Nephron (organoid): ENCODE results near the gene BAIAP2.

Source experiments
- H3K27ac Mint-ChIP-seq, 3 experiments: 2 replicates each; pipeline ENCODE4 v1.8.0; 2020; ENCODE audit warnings: mixed read lengths in 3 of 3, mild to moderate bottlenecking in 2 of 3, moderate library complexity in 1 of 3
- H3K27me3 Mint-ChIP-seq: 2 replicates; pipeline ENCODE4 v1.8.0; 2021; ENCODE audit warnings: low read depth, mild to moderate bottlenecking, moderate library complexity, mixed read lengths
- H3K36me3 Mint-ChIP-seq: 2 replicates; pipeline ENCODE4 v1.8.0; 2020; ENCODE audit warnings: low read depth, mixed read lengths
- H3K4me1 Mint-ChIP-seq: 2 replicates; pipeline ENCODE4 v1.8.0; 2020; ENCODE audit warnings: mixed read lengths
- H3K4me3 Mint-ChIP-seq, 3 experiments: 2 replicates each; pipeline ENCODE4 v1.8.0; 2020; ENCODE audit warnings: mild to moderate bottlenecking in 3 of 3, mixed read lengths in 3 of 3, moderate library complexity in 2 of 3
- H3K9me3 Mint-ChIP-seq: 2 replicates; pipeline ENCODE4 v1.8.0; 2020; ENCODE audit warnings: mixed read lengths
- TF ChIP-seq, protein P1 (sequence below), 3 experiments: fragments of 200-600 bp; sonication (generic); IDR thresholded peaks; one replicate each; pipeline ENCODE4 v1.5.0; 2021; ENCODE audit warnings: antibody characterized with exemption in 3 of 3; ENCODE audit not compliant: unreplicated experiment in 3 of 3

BAIAP2 gene

DNA sequence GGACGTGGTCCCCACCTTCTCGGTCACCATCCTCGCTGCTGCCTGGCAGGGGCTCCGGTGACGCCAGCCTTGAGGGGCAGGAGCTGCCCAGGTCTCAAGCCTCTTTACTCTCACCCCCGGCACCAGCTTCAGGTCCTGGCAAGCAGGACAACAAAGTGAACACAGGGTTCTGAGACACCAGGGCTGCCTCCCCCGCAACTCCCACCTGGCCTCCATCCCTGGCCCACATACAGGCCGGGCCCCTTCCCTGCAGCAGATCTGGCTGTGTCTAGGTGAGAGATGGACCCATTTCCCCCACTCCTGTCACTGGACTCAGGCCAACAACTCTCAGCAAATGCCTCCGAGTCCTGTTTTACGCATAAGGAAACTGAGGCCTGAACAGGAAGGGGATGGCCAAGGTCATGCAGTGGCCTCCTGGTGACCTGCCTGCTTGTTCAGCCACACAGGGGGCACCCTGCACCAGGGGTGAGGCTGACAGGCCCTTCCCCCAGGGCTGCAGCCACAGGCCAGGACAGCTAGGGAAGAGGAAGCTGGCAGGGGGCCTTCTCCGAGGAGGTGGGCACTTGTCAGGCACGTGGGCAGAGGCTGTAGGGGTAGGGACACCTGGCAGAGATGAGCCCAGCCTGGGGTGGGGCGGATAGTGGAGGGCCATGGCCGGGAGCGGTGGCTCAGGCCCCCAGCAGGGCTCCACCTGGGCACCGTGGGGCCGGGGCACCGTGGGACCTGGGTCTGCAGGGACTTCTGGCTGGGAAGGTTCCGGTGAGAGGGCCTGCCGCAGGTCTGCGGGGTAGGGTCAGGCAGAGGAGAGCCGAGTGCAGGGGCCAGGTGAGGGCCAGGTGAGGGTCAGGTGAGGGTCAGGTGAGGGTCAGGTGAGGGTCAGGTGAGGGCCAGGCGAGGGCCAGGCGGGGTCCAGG, 83.6 kb downstream of the BAIAP2 start:
- TF ChIP-seq, protein P1, sequence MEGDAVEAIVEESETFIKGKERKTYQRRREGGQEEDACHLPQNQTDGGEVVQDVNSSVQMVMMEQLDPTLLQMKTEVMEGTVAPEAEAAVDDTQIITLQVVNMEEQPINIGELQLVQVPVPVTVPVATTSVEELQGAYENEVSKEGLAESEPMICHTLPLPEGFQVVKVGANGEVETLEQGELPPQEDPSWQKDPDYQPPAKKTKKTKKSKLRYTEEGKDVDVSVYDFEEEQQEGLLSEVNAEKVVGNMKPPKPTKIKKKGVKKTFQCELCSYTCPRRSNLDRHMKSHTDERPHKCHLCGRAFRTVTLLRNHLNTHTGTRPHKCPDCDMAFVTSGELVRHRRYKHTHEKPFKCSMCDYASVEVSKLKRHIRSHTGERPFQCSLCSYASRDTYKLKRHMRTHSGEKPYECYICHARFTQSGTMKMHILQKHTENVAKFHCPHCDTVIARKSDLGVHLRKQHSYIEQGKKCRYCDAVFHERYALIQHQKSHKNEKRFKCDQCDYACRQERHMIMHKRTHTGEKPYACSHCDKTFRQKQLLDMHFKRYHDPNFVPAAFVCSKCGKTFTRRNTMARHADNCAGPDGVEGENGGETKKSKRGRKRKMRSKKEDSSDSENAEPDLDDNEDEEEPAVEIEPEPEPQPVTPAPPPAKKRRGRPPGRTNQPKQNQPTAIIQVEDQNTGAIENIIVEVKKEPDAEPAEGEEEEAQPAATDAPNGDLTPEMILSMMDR (IDR thresholded peaks at IDR 0.05; ENCODE audit: unreplicated experiment in 3 of 3), result no peak
- no peaks in the 10 kb centered on the region for H3K9me3 Mint-ChIP-seq
- no peaks in the 10 kb centered on the region for H3K27me3 Mint-ChIP-seq
- peak overlapping the region in 2 of 3 experiments; percentile 28 to 74 for H3K4me3 Mint-ChIP-seq
- no peaks in the 10 kb centered on the region for H3K36me3 Mint-ChIP-seq
- peaks cover 5% of the 10 kb centered on the region for H3K4me1 Mint-ChIP-seq
- no peak overlapping the region for H3K27ac Mint-ChIP-seq

DNA sequence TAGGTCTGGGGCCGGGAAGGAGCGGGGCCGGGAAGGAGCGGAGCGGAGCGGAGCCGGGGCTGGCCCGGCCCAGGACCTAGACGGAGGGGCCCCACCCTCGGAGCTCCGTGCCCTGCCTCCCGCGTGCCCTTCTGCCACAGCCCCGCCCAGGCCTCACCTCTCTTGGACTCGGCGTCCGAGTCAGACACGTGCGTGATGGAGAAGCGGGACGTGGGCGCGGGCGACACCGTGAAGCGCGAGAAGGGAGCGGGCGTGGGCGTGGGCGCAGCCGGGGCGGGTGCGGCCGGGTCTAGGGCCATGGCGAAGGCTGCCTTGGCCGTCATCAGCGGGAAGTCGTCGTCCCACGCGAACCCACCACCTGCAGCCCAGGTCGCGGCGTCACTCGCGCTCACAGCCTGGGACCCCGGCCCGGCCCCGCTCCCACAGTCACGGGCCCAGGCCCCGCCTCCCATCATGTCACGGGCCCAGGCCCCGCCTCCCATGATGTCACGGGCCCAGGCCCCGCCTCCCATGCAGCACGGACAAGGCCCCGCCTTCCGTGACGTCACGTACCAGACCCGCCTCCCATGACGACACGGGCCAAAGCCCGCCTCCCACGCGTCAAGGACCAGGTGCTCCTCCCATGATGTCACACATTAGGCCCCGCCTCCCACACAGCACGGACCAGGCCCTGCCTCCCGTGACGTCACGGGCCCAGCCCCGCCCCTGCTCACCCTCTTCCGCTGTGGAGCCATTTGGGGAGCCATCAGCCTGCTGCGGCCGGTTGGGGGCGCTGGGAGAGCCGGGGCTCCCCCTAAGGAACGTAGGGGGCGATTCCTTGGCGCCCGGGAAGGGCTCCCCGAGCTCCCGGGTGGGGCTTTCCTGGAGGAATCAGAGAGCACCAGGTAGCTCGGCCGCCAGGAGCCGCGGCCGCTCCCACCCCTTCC, 84.5 kb downstream of the BAIAP2 start:
- TF ChIP-seq, protein P1 (IDR thresholded peaks at IDR 0.05; ENCODE audit: unreplicated experiment in 3 of 3), result no peak
- peak overlapping the region in 1 of 3 experiments; percentile 51 for H3K27ac Mint-ChIP-seq
- H3K4me3 Mint-ChIP-seq, result peak overlapping the region; percentile 65 to 77 (median 72)
- H3K36me3 Mint-ChIP-seq, result no peaks in the 10 kb centered on the region
- H3K4me1 Mint-ChIP-seq, result peaks cover 5% of the 10 kb centered on the region
- no peaks in the 10 kb centered on the region for H3K9me3 Mint-ChIP-seq
- no peaks in the 10 kb centered on the region for H3K27me3 Mint-ChIP-seq

DNA sequence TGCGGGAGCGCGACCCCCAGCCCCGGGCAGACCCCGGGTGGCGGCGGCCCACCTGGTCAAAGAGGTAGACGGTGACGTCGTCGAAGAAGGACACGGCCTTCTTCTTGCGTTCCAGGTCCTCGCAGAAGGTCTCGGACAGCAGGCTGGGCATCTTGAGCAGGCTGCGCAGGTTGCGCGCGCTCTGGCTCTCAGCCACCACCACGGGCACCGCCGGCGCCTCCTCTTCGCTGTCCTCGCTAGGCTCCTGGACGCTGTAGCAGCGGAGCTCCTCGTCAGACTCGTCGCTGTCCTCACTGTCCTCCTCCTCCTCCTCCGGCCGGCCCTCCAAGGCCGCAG, 85.2 kb downstream of the BAIAP2 start:
- H3K4me1 Mint-ChIP-seq, result no peaks in the 10 kb centered on the region
- H3K27ac Mint-ChIP-seq, result no peak overlapping the region
- H3K36me3 Mint-ChIP-seq, result no peaks in the 10 kb centered on the region
- H3K27me3 Mint-ChIP-seq, result no peaks in the 10 kb centered on the region
- TF ChIP-seq, protein P1 (IDR thresholded peaks at IDR 0.05; ENCODE audit: unreplicated experiment in 3 of 3), result no peak
- H3K9me3 Mint-ChIP-seq, result no peaks in the 10 kb centered on the region
- no peak overlapping the region for H3K4me3 Mint-ChIP-seq

DNA sequence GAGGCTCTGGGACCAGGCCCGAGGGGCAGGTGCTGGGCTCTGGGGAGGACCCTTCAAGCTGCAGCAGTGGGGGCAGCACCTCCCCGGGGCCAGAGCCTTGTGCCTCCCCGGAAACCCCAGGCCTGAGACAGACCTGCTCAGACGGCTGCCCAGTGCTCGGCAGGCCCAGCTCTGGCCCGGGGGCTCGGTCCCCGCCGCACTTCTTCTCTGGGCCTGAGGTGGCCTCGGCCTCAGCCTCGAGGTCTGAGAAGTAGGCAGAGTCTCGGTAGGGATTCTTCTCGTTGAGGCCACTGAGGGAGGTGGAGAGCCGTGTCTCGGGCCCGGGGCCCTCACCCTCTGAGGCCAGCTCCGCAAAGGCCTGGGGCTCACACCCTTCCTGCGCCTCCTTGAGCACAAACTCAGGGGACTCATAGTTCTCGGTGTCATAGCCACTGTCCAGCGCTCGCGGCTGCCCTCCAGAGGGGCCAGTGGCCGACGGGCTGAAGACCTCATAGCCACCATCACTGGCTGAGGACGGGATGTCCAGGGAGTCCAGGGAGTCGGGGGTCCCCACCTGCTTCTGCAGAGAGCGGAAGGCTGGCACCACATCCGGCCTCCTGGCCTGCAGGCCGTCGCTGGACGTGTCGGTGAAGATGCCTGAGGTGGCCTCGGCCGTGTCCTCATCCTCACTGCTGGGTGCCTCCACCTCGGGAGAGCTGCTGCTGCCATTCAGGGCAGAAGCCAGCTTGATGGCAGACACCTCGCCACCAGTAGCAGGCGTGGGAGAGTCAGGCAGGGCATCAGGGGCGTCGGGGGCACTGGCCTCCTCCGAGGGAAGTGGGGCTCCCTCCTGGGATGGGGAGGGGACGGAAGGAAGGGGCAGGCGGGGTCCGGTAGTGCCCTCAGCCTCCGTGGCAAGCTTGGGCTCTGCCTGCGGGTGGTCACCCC, 86.0 kb downstream of the BAIAP2 start:
- Mint-ChIP-seq H3K27ac (no peak overlapping the region), H3K27me3 (no peaks in the 10 kb centered on the region), H3K4me1 (no peaks in the 10 kb centered on the region), H3K36me3 (no peaks in the 10 kb centered on the region), H3K9me3 (no peaks in the 10 kb centered on the region), H3K4me3 (no peak overlapping the region)
- TF ChIP-seq, protein P1 (IDR thresholded peaks at IDR 0.05; ENCODE audit: unreplicated experiment in 3 of 3), result no peak

DNA sequence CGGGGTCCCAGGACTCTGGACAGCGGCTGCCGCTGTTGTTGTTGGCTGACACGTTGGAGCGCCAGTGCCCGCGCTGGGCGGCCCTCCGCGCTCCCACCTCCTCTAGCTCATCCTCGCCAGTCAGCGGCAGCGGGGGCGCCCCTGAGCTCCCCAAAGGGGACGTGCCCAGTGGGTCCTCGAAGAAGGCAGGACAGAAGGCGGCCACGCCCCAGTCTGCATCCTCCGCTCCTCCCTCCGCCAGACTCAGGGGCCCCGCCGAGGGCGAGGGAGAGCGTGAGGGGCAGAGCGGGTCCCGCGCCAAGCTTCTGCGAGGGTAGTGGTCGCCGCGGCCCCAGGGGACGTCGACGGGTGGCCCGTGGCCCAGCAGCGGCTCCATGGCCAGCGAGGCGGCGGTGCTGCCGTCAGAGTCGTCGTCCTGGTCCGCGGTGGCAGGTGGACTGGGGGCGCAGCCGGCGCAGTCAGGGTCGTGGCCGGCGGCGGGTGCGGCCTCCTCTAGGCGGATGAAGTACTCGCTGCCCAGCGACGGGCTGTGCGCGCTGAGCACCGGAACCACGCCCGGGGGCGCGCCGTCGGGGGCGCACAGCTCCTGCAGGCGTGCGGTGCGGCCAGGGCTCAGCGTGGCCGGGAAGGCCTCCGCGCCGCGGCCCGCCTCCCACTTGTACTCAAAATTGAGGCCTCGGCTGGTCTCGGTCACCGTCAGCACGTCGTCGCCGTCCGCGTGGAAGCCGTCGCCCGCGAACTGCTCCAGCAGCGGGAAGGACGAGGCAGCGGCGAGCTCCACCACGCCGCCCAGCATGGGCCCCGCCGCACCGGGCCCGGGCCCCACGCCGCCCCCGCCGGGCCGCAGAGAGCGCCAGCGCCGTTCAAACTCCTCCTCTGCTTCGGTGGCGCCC, 87.1 kb downstream of the BAIAP2 start:
- no peaks in the 10 kb centered on the region for H3K9me3 Mint-ChIP-seq
- no peak overlapping the region for H3K4me3 Mint-ChIP-seq
- no peak overlapping the region for H3K27ac Mint-ChIP-seq
- TF ChIP-seq, protein P1 (IDR thresholded peaks at IDR 0.05; ENCODE audit: unreplicated experiment in 3 of 3), result no peak
- H3K4me1 Mint-ChIP-seq, result no peaks in the 10 kb centered on the region
- no peaks in the 10 kb centered on the region for H3K27me3 Mint-ChIP-seq
- no peaks in the 10 kb centered on the region for H3K36me3 Mint-ChIP-seq
